Lower leg skin (tissue), 4 donors: ENCODE measurements around the gene ZBTB7C. TPM values are rescaled to one million over a fixed set of nuclear protein-coding genes. Genes with fewer than 3 reads are reported as not detected.

Experiments
- DNase-seq, 2 donors: peaks; one replicate each; pipeline ENCODE4 v3.0.0-alpha.2; 2019; ENCODE audit warnings: low spot score in 2 of 2
- H3K4me3 ChIP-seq: fragments of 200-600 bp; sonication (generic); 2 replicates; pipeline ENCODE4 v1.5.1; 2017; ENCODE audit warnings: mild to moderate bottlenecking, low read depth; ENCODE audit not compliant: poor library complexity, severe bottlenecking
- POLR2A ChIP-seq, 2 donors: fragments of 450-650 bp; IDR thresholded peaks; one replicate each; pipeline ENCODE4 v1.6.1; 2016 to 2017; ENCODE audit warnings: antibody characterized with exemption in 2 of 2, mild to moderate bottlenecking in 1 of 2, moderate library complexity in 1 of 2
- WGBS, 2 donors: methylation state at CpG; one replicate each; pipeline ENCODE4 v1.1.5; 2018; 5-methylcytosine and 5-hydroxymethylcytosine counted together
- intact Hi-C: fragments of 100-400 bp; cut with DNase I; formaldehyde crosslinking; loops from one replicate; pipeline ENCODE4 v1.15.0; 2023; ENCODE audit warnings: low total_unique reads
- total RNA-seq, 4 donors: library from RNA; depleted of rRNA; stranded (reverse); fragments of >200 nt; gene quantifications; one replicate each; pipeline ENCODE4 v1.1.0, GENCODE V29; 2016
- TF ChIP-seq, protein P1 (sequence below), 3 donors: fragments of 450-650 bp; IDR thresholded peaks; one replicate each; pipeline ENCODE4 v1.5.1; 2016; ENCODE audit warnings: antibody characterized with exemption in 3 of 3, mild to moderate bottlenecking in 3 of 3, moderate library complexity in 2 of 3

The ZBTB7C gene
- total RNA-seq, 4 donors from 2014 or later = 44.2 to 59.7 (median 50.7) TPM

DNA sequence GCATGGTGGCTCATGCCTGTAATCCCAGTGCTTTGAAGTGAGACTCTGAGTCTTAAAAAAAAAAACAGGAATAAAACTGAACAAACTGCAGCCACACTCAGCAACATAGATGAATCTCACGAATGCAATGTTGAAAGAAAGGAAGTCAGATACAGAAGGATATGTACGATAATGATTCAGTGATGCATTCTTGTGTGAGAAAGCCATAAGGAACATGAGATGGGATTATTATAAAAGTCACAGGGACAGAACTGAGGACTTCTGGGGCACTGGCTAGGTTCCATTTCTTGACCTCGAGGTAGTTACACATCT lies 421.8 kb downstream of the ZBTB7C start:
- intact Hi-C loops = no loop called here
- no peak for DNase-seq
- 52 to 59% methylated on average over 3 of the region's 3 CpGs for WGBS, 2 donors
- no peak overlapping the region for H3K4me3 ChIP-seq
- TF ChIP-seq, protein P1, sequence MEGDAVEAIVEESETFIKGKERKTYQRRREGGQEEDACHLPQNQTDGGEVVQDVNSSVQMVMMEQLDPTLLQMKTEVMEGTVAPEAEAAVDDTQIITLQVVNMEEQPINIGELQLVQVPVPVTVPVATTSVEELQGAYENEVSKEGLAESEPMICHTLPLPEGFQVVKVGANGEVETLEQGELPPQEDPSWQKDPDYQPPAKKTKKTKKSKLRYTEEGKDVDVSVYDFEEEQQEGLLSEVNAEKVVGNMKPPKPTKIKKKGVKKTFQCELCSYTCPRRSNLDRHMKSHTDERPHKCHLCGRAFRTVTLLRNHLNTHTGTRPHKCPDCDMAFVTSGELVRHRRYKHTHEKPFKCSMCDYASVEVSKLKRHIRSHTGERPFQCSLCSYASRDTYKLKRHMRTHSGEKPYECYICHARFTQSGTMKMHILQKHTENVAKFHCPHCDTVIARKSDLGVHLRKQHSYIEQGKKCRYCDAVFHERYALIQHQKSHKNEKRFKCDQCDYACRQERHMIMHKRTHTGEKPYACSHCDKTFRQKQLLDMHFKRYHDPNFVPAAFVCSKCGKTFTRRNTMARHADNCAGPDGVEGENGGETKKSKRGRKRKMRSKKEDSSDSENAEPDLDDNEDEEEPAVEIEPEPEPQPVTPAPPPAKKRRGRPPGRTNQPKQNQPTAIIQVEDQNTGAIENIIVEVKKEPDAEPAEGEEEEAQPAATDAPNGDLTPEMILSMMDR (IDR thresholded peaks at IDR 0.05) = no peak
- no peak for TF ChIP-seq POLR2A (IDR thresholded peaks at IDR 0.05)

DNA sequence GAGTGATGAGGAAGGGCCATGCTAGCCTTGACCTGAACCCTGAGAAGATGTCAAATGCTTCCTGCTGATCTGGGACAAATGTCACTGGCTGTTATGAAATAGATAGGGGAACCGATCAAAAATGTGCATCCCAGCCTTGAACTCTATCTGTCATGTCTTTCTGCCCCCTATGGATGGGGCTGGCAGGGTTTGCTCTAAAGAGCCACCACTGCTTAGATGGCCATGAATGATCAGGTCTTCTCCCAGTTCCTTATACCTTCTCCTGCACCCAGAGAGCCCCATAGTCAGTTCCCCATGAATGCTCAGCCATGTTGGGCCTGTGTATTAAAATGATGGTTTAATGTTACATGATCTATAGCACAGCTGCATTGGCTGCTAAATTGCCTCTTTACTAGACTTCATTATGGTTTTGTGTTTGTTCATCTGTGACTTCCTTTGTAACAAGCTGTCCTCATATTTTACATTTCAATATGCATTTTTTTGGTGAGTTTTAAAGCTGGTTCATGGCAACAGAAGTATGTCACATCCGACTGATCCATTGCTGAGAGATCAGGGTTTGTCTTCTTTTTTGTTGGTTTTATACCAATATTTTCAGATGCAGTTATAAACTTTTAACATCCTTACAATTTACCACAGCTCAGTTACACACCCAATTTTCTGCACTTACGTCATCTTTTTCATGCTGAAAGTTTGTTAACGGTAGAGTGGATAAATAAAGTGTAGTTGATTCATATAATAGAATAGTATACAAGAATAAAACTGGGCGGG lies 422.4 kb downstream of the ZBTB7C start:
- H3K4me3 ChIP-seq = no peak overlapping the region
- TF ChIP-seq, protein P1 (IDR thresholded peaks at IDR 0.05) = no peak
- no peak for TF ChIP-seq POLR2A (IDR thresholded peaks at IDR 0.05)
- 61 to 72% methylated on average over 5 of the region's 5 CpGs for WGBS, 2 donors
- no peak for DNase-seq
- intact Hi-C loops = no loop called here

DNA sequence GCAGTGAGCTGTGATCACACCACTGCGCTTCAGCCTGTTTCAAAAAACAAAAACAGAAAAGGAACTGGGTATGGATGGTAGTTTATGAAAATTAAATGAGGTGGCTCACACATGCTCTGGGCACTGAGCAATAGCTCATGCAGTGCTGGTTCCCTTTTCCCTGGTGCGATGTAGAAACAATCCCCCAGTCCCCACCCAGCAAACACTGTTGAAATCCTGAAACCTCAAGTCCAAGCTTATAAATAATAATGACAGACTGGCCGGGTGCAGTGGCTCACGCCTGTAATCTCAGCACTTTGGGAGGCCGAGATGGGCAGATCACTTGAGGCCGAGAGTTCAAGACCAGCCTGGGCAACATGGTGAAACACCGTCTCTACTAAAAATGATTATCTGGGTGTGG lies 423.3 kb downstream of the ZBTB7C start:
- no peak overlapping the region for H3K4me3 ChIP-seq
- intact Hi-C loops = no loop called here
- DNase-seq = no peak
- TF ChIP-seq, protein P1 (IDR thresholded peaks at IDR 0.05) = no peak
- no peak for TF ChIP-seq POLR2A (IDR thresholded peaks at IDR 0.05)
- WGBS, 2 donors = 85 to 91% methylated on average over 7 of the region's 7 CpGs

DNA sequence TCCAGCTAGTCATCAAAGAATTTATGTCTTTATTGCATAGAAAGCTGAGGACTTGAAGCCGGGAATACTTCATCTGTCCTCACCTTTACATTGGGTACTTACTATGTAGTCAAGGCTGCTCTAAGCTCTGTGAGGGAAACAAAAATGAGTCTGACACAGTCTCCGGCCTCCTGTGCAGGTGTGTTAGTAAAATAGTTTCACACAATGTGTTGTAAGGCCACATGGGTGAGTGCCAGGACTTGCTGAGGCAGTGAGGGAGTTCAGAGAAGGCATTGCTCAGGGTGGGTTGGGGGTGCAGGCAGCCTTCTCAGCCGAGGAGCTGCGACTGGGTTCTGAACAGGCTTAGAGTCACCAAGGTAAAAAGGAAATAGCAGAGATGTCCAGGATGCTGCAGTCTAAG lies 424.2 kb downstream of the ZBTB7C start:
- no peak overlapping the region for H3K4me3 ChIP-seq
- 89 to 95% methylated on average over 4 of the region's 4 CpGs for WGBS, 2 donors
- TF ChIP-seq, protein P1 (IDR thresholded peaks at IDR 0.05) = no peak
- TF ChIP-seq POLR2A (IDR thresholded peaks at IDR 0.05) = no peak
- intact Hi-C loops = no loop called here
- peak in 1 of 2 donors; percentile 56 for DNase-seq

DNA sequence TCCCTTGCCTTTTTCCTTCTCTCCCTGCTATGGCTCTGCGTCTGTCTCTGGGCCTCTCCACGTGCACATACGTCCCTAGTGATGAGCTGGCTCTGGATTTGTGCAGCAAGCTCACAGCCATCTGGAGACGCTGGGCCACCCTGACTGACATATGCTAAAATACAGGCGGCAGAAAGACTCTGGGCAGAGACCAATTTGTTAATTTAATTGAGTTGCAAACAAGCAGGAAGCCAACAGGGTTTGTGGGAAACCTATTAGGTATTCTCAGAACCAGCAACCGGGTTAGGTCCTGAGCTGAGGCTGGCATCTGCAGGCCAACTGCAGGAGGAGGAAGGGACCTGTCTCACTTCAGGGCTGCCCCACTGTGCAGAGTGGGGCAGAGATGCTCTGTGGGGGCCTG lies 425.2 kb downstream of the ZBTB7C start:
- peak in 1 of 2 donors; percentile 56 for DNase-seq
- no peak overlapping the region for H3K4me3 ChIP-seq
- WGBS, 2 donors = 82 to 89% methylated on average over 6 of the region's 6 CpGs
- TF ChIP-seq POLR2A (IDR thresholded peaks at IDR 0.05) = no peak
- TF ChIP-seq, protein P1 (IDR thresholded peaks at IDR 0.05) = no peak
- intact Hi-C loops = no loop called here

DNA sequence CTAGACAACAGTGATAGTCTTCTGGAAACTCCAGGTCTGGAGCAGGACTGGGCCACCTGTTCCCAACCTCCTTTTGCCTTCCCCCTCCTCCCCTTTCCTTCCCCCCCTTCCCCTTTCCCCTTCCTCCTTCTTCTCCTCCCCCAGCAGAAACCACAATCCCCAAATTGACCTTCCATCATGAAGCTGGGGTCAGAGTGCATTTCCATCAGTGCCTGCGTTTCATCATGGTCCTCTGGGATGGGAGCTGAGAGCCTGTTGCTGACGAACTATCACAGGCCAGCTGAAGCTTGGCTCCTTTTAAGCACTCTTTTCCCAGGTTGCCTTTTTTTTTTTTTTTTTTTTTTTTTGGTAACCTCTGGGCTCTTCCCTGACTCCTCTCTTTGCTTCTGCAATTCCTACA lies 426.1 kb downstream of the ZBTB7C start:
- DNase-seq = peak in 1 of 2 donors; percentile 23
- H3K4me3 ChIP-seq = no peak overlapping the region
- no peak for TF ChIP-seq POLR2A (IDR thresholded peaks at IDR 0.05)
- TF ChIP-seq, protein P1 (IDR thresholded peaks at IDR 0.05) = no peak
- WGBS, 2 donors = 81 to 98% methylated on average over 2 of the region's 2 CpGs
- intact Hi-C loops = no loop called here
